ENCODE results near the gene PTGIS.

Gene PTGIS

DNA sequence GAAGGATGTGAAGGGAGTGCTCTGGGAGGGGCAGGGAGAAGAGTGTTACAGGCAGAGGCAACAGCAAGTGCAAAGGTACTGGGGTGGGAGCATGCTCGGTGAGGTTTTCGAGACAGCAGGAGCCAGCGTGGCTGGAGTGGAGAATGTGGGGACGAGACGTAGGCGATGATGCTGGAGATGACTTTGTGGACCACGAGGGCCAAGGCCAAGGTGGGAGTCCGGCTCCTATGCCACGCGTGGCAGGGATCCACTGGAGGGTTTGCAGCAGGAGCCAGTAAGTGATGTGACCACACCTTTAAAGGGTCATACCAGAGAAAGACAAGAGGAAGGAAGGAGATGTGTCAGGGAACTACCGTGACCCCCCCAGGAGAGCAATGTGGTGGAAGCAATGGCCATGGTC, 7.3 kb downstream of the PTGIS start:
- no peak overlapping the region for H3K4me3 ChIP-seq (ENCODE audit: low read depth in 1 of 2, low read length in 2 of 2)
- H3K9ac ChIP-seq (ENCODE audit: low read depth in 1 of 2, low read length in 2 of 2): no peak overlapping the region
- H3K27me3 ChIP-seq (ENCODE audit: control insufficient read depth in 1 of 2, insufficient read depth in 2 of 2, low read length in 2 of 2): no peaks in the 10 kb centered on the region
- no peaks in the 10 kb centered on the region for H3K9me3 ChIP-seq (ENCODE audit: control insufficient read depth in 1 of 2, low read length in 2 of 2)
- H3K4me1 ChIP-seq (ENCODE audit: control insufficient read depth in 1 of 2, insufficient read depth in 2 of 2, low read length in 2 of 2): peaks cover 3 to 7% of the 10 kb centered on the region in 2 donors
- H3K36me3 ChIP-seq (ENCODE audit: control insufficient read depth in 1 of 2, insufficient read depth in 2 of 2, low read length in 2 of 2): no peaks in the 10 kb centered on the region
- H3K27ac ChIP-seq (ENCODE audit: low read depth, low read length): no peak overlapping the region

DNA sequence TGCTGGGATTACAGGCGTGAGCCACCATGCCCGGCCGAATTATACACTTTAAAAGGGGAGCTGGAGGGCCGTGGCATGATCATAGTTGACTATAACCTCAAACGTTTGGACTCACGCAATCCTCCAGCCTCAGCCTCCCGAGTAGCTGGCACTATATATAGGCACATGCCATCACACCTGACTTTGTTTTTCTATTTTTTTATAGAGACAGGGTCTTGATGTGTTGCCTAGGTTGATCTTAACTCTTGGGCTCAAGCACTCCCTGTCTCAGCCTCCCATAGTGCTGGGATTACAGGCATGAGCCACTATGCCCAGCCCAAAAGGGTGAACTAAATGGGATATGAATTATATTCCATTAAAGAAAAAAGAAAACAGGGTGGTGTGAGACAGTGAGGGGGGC, 7.8 kb downstream of the PTGIS start:
- no peak overlapping the region for H3K9ac ChIP-seq (ENCODE audit: low read depth in 1 of 2, low read length in 2 of 2)
- H3K9me3 ChIP-seq (ENCODE audit: control insufficient read depth in 1 of 2, low read length in 2 of 2): no peaks in the 10 kb centered on the region
- H3K36me3 ChIP-seq (ENCODE audit: control insufficient read depth in 1 of 2, insufficient read depth in 2 of 2, low read length in 2 of 2): no peaks in the 10 kb centered on the region
- no peaks in the 10 kb centered on the region for H3K27me3 ChIP-seq (ENCODE audit: control insufficient read depth in 1 of 2, insufficient read depth in 2 of 2, low read length in 2 of 2)
- H3K27ac ChIP-seq (ENCODE audit: low read depth, low read length): no peak overlapping the region
- peaks cover 3 to 7% of the 10 kb centered on the region in 2 donors for H3K4me1 ChIP-seq (ENCODE audit: control insufficient read depth in 1 of 2, insufficient read depth in 2 of 2, low read length in 2 of 2)
- H3K4me3 ChIP-seq (ENCODE audit: low read depth in 1 of 2, low read length in 2 of 2): no peak overlapping the region

DNA sequence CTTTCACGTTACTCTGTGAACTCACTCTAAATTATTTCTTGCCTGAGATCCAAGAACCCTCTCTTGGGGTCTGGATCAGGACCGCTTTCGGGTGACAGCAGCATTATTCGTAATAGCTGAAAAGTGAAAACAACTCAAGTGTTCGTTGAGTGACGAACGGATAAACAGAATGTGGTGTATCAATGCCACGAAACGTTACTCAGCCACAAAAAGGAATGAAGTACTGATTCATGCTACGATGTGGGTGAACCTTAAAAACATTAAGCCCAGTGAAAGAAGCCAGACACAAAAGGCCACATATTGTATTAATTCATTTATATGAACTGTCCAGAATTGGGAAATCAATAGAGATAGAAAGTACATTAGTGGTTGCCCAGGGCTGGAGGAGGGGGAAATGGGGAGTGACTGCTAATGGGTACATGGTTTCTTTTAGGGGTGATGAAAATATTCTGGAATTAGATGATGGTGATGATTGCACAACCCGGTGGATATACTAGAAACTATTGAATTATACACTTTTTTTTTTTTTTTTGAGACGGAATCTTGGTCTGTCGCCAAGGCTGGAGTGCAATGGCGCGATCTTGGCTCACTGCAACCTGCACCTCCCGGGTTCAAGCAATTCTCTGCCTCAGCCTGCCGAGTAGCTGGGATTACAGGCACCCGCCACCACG, 8.4 kb downstream of the PTGIS start:
- Histone ChIP-seq H3K9ac (ENCODE audit: low read depth in 1 of 2, low read length in 2 of 2) (no peak overlapping the region), H3K27ac (ENCODE audit: low read depth, low read length) (no peak overlapping the region), H3K36me3 (ENCODE audit: control insufficient read depth in 1 of 2, insufficient read depth in 2 of 2, low read length in 2 of 2) (no peaks in the 10 kb centered on the region), H3K4me3 (ENCODE audit: low read depth in 1 of 2, low read length in 2 of 2) (no peak overlapping the region), H3K27me3 (ENCODE audit: control insufficient read depth in 1 of 2, insufficient read depth in 2 of 2, low read length in 2 of 2) (no peaks in the 10 kb centered on the region), H3K4me1 (ENCODE audit: control insufficient read depth in 1 of 2, insufficient read depth in 2 of 2, low read length in 2 of 2) (peaks cover 3 to 7% of the 10 kb centered on the region in 2 donors), H3K9me3 (ENCODE audit: control insufficient read depth in 1 of 2, low read length in 2 of 2) (no peaks in the 10 kb centered on the region)

GRCh38 chr20:49558826-49559225, 9.1 kb downstream of the PTGIS start:
- H3K27me3 ChIP-seq (ENCODE audit: control insufficient read depth in 1 of 2, insufficient read depth in 2 of 2, low read length in 2 of 2): no peaks in the 10 kb centered on the region
- no peak overlapping the region for H3K9ac ChIP-seq (ENCODE audit: low read depth in 1 of 2, low read length in 2 of 2)
- no peaks in the 10 kb centered on the region for H3K36me3 ChIP-seq (ENCODE audit: control insufficient read depth in 1 of 2, insufficient read depth in 2 of 2, low read length in 2 of 2)
- no peak overlapping the region for H3K4me3 ChIP-seq (ENCODE audit: low read depth in 1 of 2, low read length in 2 of 2)
- H3K9me3 ChIP-seq (ENCODE audit: control insufficient read depth in 1 of 2, low read length in 2 of 2): no peaks in the 10 kb centered on the region
- H3K27ac ChIP-seq (ENCODE audit: low read depth, low read length): no peak overlapping the region
- H3K4me1 ChIP-seq (ENCODE audit: control insufficient read depth in 1 of 2, insufficient read depth in 2 of 2, low read length in 2 of 2): peaks cover 3 to 7% of the 10 kb centered on the region in 2 donors

DNA sequence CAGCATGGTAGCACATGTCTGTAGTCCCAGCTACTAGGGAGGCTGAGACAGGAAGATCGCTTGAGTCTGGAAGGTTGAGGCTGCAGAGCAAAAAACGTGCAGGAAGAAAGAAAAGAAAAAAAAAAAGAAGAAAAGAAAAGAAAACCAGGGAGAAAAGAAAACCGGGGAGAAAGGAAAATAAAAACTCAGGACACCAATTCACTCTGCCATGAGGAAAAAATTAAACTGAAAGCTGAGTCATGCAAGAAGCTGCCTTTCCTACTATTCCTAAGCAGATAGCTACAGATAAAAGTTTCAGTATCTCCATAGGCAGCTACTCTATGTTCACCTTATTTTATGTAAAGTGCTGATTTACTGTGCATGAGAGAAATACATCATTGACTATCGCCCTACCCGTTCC, 10.5 kb downstream of the PTGIS start:
- H3K4me1 ChIP-seq (ENCODE audit: control insufficient read depth in 1 of 2, insufficient read depth in 2 of 2, low read length in 2 of 2): peaks cover 3 to 7% of the 10 kb centered on the region in 2 donors
- H3K36me3 ChIP-seq (ENCODE audit: control insufficient read depth in 1 of 2, insufficient read depth in 2 of 2, low read length in 2 of 2): no peaks in the 10 kb centered on the region
- H3K27ac ChIP-seq (ENCODE audit: low read depth, low read length): no peak overlapping the region
- no peak overlapping the region for H3K9ac ChIP-seq (ENCODE audit: low read depth in 1 of 2, low read length in 2 of 2)
- no peaks in the 10 kb centered on the region for H3K9me3 ChIP-seq (ENCODE audit: control insufficient read depth in 1 of 2, low read length in 2 of 2)
- no peaks in the 10 kb centered on the region for H3K27me3 ChIP-seq (ENCODE audit: control insufficient read depth in 1 of 2, insufficient read depth in 2 of 2, low read length in 2 of 2)
- H3K4me3 ChIP-seq (ENCODE audit: low read depth in 1 of 2, low read length in 2 of 2): no peak overlapping the region

DNA sequence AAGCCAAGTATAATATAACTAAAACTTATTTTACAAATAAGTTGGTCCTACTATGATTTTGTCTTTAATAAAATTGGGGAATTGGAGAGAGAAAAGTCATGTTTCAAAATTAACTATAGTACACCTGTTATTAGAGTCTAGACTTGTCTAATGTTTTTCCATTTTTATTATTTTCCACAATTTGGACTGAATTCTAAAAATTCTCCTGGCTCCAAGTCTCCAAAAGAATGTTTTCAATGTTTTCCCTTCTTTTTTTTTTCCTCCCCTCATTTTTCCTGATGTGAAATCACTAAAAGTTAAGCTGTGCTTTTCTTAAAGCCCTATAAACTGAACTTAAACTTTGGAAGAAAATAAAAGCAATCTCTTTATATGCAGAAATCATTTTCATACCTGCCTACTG, 11.3 kb downstream of the PTGIS start:
- Histone ChIP-seq H3K27ac (ENCODE audit: low read depth, low read length) (no peak overlapping the region), H3K4me1 (ENCODE audit: control insufficient read depth in 1 of 2, insufficient read depth in 2 of 2, low read length in 2 of 2) (peaks cover 1% of the 10 kb centered on the region in 2 donors), H3K27me3 (ENCODE audit: control insufficient read depth in 1 of 2, insufficient read depth in 2 of 2, low read length in 2 of 2) (no peaks in the 10 kb centered on the region), H3K4me3 (ENCODE audit: low read depth in 1 of 2, low read length in 2 of 2) (no peak overlapping the region), H3K36me3 (ENCODE audit: control insufficient read depth in 1 of 2, insufficient read depth in 2 of 2, low read length in 2 of 2) (no peaks in the 10 kb centered on the region), H3K9ac (ENCODE audit: low read depth in 1 of 2, low read length in 2 of 2) (no peak overlapping the region), H3K9me3 (ENCODE audit: control insufficient read depth in 1 of 2, low read length in 2 of 2) (no peaks in the 10 kb centered on the region)

GRCh38 chr20:49549801-49550551, 18.0 kb downstream of the PTGIS start:
- Histone ChIP-seq H3K9me3 (ENCODE audit: control insufficient read depth in 1 of 2, low read length in 2 of 2) (peaks cover 6 to 7% of the 10 kb centered on the region in 2 donors), H3K9ac (ENCODE audit: low read depth in 1 of 2, low read length in 2 of 2) (no peak overlapping the region), H3K4me3 (ENCODE audit: low read depth in 1 of 2, low read length in 2 of 2) (no peak overlapping the region), H3K36me3 (ENCODE audit: control insufficient read depth in 1 of 2, insufficient read depth in 2 of 2, low read length in 2 of 2) (no peaks in the 10 kb centered on the region), H3K4me1 (ENCODE audit: control insufficient read depth in 1 of 2, insufficient read depth in 2 of 2, low read length in 2 of 2) (no peaks in the 10 kb centered on the region), H3K27ac (ENCODE audit: low read depth, low read length) (no peak overlapping the region), H3K27me3 (ENCODE audit: control insufficient read depth in 1 of 2, insufficient read depth in 2 of 2, low read length in 2 of 2) (no peaks in the 10 kb centered on the region)

DNA sequence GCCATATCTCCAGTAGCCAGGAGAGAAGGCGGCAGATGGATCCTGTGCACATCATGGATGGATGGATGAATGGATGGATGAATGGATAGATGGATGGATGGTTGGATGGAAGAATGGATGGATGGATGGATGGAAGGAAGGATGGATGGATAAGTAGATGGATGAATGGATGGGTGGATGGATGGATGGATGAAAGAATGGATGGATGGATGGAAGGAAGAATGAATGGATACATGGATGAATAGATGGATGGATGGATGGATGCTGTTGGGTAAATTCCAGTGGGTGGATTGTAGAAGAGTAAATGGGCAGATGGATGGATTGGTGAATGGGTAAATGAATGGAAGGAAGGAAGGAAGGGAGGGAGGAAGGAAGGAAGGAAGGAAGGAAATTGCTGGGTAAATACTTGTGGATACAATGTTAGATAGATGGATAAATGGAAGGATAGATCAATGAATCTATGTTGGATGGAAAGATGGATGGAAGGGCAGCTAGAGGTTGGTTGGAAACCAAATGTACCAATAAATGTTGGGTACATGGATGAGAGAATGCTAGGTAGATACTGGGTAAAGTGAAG, 19.5 kb downstream of the PTGIS start:
- no peaks in the 10 kb centered on the region for H3K4me1 ChIP-seq (ENCODE audit: control insufficient read depth in 1 of 2, insufficient read depth in 2 of 2, low read length in 2 of 2)
- H3K36me3 ChIP-seq (ENCODE audit: control insufficient read depth in 1 of 2, insufficient read depth in 2 of 2, low read length in 2 of 2): no peaks in the 10 kb centered on the region
- H3K27me3 ChIP-seq (ENCODE audit: control insufficient read depth in 1 of 2, insufficient read depth in 2 of 2, low read length in 2 of 2): no peaks in the 10 kb centered on the region
- H3K4me3 ChIP-seq (ENCODE audit: low read depth in 1 of 2, low read length in 2 of 2): no peak overlapping the region
- no peak overlapping the region for H3K27ac ChIP-seq (ENCODE audit: low read depth, low read length)
- H3K9me3 ChIP-seq (ENCODE audit: control insufficient read depth in 1 of 2, low read length in 2 of 2): peaks cover 6 to 7% of the 10 kb centered on the region in 2 donors
- no peak overlapping the region for H3K9ac ChIP-seq (ENCODE audit: low read depth in 1 of 2, low read length in 2 of 2)

GRCh38 chr20:49545572-49545971, 22.4 kb downstream of the PTGIS start:
- Histone ChIP-seq H3K9me3 (ENCODE audit: control insufficient read depth in 1 of 2, low read length in 2 of 2) (peaks cover 6 to 7% of the 10 kb centered on the region in 2 donors), H3K9ac (ENCODE audit: low read depth in 1 of 2, low read length in 2 of 2) (no peak overlapping the region), H3K4me1 (ENCODE audit: control insufficient read depth in 1 of 2, insufficient read depth in 2 of 2, low read length in 2 of 2) (no peaks in the 10 kb centered on the region), H3K27ac (ENCODE audit: low read depth, low read length) (no peak overlapping the region), H3K27me3 (ENCODE audit: control insufficient read depth in 1 of 2, insufficient read depth in 2 of 2, low read length in 2 of 2) (no peaks in the 10 kb centered on the region), H3K36me3 (ENCODE audit: control insufficient read depth in 1 of 2, insufficient read depth in 2 of 2, low read length in 2 of 2) (no peaks in the 10 kb centered on the region), H3K4me3 (ENCODE audit: low read depth in 1 of 2, low read length in 2 of 2) (no peak overlapping the region)

DNA sequence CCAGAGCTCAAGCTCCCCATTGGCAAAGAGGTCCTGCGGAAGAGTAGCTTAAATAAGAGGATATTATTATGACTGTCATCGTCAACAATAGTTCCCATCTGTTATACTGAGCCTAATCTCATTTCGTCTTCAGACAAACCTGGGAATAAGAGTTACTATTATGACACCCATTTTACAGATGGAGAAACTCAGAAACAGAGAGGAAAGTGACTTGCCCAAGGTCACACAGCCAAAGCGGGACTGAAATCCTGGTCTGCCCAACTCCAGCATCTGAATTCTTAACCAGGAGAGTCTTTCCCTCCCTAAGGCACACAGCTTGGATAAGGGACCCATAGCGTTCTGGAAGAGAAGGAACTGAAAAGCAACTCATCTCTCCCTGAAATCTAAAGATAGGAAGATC, 23.4 kb downstream of the PTGIS start:
- Histone ChIP-seq H3K27me3 (ENCODE audit: control insufficient read depth in 1 of 2, insufficient read depth in 2 of 2, low read length in 2 of 2) (no peaks in the 10 kb centered on the region), H3K36me3 (ENCODE audit: control insufficient read depth in 1 of 2, insufficient read depth in 2 of 2, low read length in 2 of 2) (no peaks in the 10 kb centered on the region), H3K4me1 (ENCODE audit: control insufficient read depth in 1 of 2, insufficient read depth in 2 of 2, low read length in 2 of 2) (no peaks in the 10 kb centered on the region), H3K27ac (ENCODE audit: low read depth, low read length) (no peak overlapping the region), H3K4me3 (ENCODE audit: low read depth in 1 of 2, low read length in 2 of 2) (no peak overlapping the region), H3K9me3 (ENCODE audit: control insufficient read depth in 1 of 2, low read length in 2 of 2) (peaks cover 6 to 7% of the 10 kb centered on the region in 2 donors), H3K9ac (ENCODE audit: low read depth in 1 of 2, low read length in 2 of 2) (no peak overlapping the region)
